Right lobe of liver (tissue), 4 donors: ENCODE measurements around the gene SULF2.

Source experiments
- POLR2A ChIP-seq: fragments of 450-650 bp; IDR thresholded peaks from one replicate; pipeline ENCODE4 v1.6.1; 2017; ENCODE audit warnings: antibody characterized with exemption, mild to moderate bottlenecking
- TF ChIP-seq, protein P1 (sequence below), 4 donors: fragments of 200-600 bp in 3 of 4; fragments of 450-650 bp in 1 of 4; IDR thresholded peaks; one replicate each; pipeline versions ENCODE4 v1.5.1 to v1.8.0; 2016 to 2022; ENCODE audit warnings: antibody characterized with exemption in 4 of 4, mild to moderate bottlenecking in 2 of 4
- donor health status: DM: no; HTN: no; CAD: no.
- donor health status: DM: no; HTN: no; CAD: no.
- donor health status: DM: no; HTN: yes; CAD: no.

DNA sequence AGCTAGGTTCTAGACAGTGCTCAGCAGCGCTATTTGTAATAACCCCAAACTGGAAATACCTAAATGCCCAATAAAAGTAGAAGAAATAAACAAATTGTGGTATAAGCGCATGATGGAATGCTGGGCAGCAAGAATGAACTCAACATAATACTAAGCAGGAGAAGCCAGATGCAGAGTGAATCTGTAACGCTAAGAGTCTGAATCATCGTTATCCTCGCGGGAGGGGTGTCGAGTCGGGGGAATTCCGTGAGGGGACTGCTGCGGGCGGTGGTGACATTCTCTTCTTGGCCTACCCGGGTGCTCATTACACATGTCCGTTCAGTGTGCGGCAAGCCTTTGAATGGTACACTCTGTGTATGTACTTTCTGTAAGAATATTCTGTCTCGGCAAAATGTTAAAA is 83.7 kb downstream of the SULF2 start:
- TF ChIP-seq, protein P1, sequence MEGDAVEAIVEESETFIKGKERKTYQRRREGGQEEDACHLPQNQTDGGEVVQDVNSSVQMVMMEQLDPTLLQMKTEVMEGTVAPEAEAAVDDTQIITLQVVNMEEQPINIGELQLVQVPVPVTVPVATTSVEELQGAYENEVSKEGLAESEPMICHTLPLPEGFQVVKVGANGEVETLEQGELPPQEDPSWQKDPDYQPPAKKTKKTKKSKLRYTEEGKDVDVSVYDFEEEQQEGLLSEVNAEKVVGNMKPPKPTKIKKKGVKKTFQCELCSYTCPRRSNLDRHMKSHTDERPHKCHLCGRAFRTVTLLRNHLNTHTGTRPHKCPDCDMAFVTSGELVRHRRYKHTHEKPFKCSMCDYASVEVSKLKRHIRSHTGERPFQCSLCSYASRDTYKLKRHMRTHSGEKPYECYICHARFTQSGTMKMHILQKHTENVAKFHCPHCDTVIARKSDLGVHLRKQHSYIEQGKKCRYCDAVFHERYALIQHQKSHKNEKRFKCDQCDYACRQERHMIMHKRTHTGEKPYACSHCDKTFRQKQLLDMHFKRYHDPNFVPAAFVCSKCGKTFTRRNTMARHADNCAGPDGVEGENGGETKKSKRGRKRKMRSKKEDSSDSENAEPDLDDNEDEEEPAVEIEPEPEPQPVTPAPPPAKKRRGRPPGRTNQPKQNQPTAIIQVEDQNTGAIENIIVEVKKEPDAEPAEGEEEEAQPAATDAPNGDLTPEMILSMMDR (IDR thresholded peaks at IDR 0.05): no peak
- TF ChIP-seq POLR2A: no peak
